Smooth muscle cell (in vitro differentiated cells): ENCODE data around the gene ANKRD42. TPM values are rescaled to one million over a fixed set of nuclear protein-coding genes. Genes with fewer than 3 reads are reported as not detected.

ENCODE experiments used
- DNase-seq: peaks from one replicate; lab custom pipeline; 2025; ENCODE audit not compliant: unreplicated experiment; lab: John Stamatoyannopoulos, UW
- H2AFZ ChIP-seq: fragments of 200-600 bp; sonication (generic); 2 replicates; pipeline ENCODE4 v1.6.0; 2016; ENCODE audit warnings: antibody characterized with exemption, low read depth, mild to moderate bottlenecking
- H3F3A ChIP-seq: fragments of 200-600 bp; sonication (generic); 2 replicates; pipeline ENCODE4 v1.6.0; 2017; ENCODE audit warnings: antibody characterized with exemption, low read depth
- H3K27ac ChIP-seq: fragments of 200-600 bp; sonication (generic); 2 replicates; pipeline ENCODE4 v1.5.1; 2016; ENCODE audit warnings: low read depth, mild to moderate bottlenecking
- H3K27me3 ChIP-seq: fragments of 200-600 bp; sonication (generic); 2 replicates; pipeline ENCODE4 v1.6.1; 2016; ENCODE audit warnings: low read depth, mild to moderate bottlenecking
- H3K36me3 ChIP-seq: fragments of 200-600 bp; sonication (generic); 2 replicates; pipeline ENCODE4 v1.5.1; 2016; ENCODE audit warnings: low read depth
- H3K4me1 ChIP-seq: fragments of 200-600 bp; sonication (generic); 2 replicates; pipeline ENCODE4 v1.5.1; 2016; ENCODE audit warnings: low read depth
- H3K4me2 ChIP-seq: fragments of 200-600 bp; sonication (generic); 2 replicates; pipeline ENCODE4 v1.6.0; 2016; ENCODE audit warnings: mild to moderate bottlenecking
- H3K4me3 ChIP-seq: fragments of 200-600 bp; sonication (generic); 2 replicates; pipeline ENCODE4 v1.5.1; 2016; ENCODE audit warnings: mild to moderate bottlenecking
- H3K79me2 ChIP-seq: fragments of 200-600 bp; sonication (generic); 2 replicates; pipeline ENCODE4 v1.6.0; 2016; ENCODE audit warnings: low read depth, mild to moderate bottlenecking
- H3K9ac ChIP-seq: fragments of 200-600 bp; sonication (generic); 2 replicates; pipeline ENCODE4 v1.6.0; 2016; ENCODE audit warnings: low read depth
- H3K9me3 ChIP-seq: fragments of 200-600 bp; sonication (generic); replicated peaks from 2 replicates; pipeline ENCODE4 v1.5.1; 2016; ENCODE audit warnings: low read depth
- H4K20me1 ChIP-seq: fragments of 200-600 bp; sonication (generic); 2 replicates; pipeline ENCODE4 v1.6.0; 2016; ENCODE audit warnings: low read depth
- CTCF ChIP-seq: fragments of 200-600 bp; sonication (generic); IDR thresholded peaks from 2 replicates; pipeline ENCODE4 v1.5.1; 2017; ENCODE audit warnings: borderline replicate concordance, mild to moderate bottlenecking, antibody characterized with exemption; ENCODE audit not compliant: insufficient read depth, poor library complexity, severe bottlenecking
- WGBS: methylation state at CpG from one replicate; pipeline ENCODE4 v1.1.7; 2016; ENCODE audit warnings: low lambda C conversion rate; 5-methylcytosine and 5-hydroxymethylcytosine counted together
- polyA plus RNA-seq: library from polyadenylated mRNA; unstranded; fragments of >200 nt; fragmentation: Nextera tagmentation; extraction: Ambion mirVana; gene quantifications from 2 replicates; pipeline ENCODE4 v1.2.1, GENCODE V29; 2016
- total RNA-seq: library from RNA; depleted of rRNA; stranded (reverse); fragments of >200 nt; gene quantifications from 2 replicates; pipeline ENCODE4 v1.2.3, GENCODE V29; 2014

Gene ANKRD42
- total and polyA plus RNA-seq, 2 experiments from 2014 or later = 16.2 to 16.4 TPM

- Histone ChIP-seq H3K27me3 (no peaks in the 10 kb centered on the region), H3K27ac (no peak overlapping the region), H3K36me3 (peaks cover 11% of the 10 kb centered on the region), H3F3A (no peaks in the 10 kb centered on the region), H4K20me1 (peaks cover 48% of the 10 kb centered on the region), H3K79me2 (peaks cover 95% of the 10 kb centered on the region), H3K4me1 (peaks cover 14% of the 10 kb centered on the region), H2AFZ (no peak overlapping the region), H3K9me3 (no peaks in the 10 kb centered on the region), H3K9ac (no peak overlapping the region), H3K4me2 (no peak overlapping the region), H3K4me3 (no peak overlapping the region)
- 99% methylated on average over 5 of the region's 5 CpGs for WGBS
- TF ChIP-seq CTCF = no peak
- no peak for DNase-seq
Measured at GRCh38 chr11:83168756-83169155, 24.8 kb upstream of the ANKRD42 start.

GRCh38 chr11:83170865-83171264 lies 22.6 kb upstream of the ANKRD42 start:
- Histone ChIP-seq H2AFZ (no peak overlapping the region), H3K27ac (no peak overlapping the region), H3K36me3 (peaks cover 3% of the 10 kb centered on the region), H3K4me3 (peak overlapping the region; percentile 1), H3K9ac (no peak overlapping the region), H3K9me3 (no peaks in the 10 kb centered on the region), H3K4me1 (peaks cover 14% of the 10 kb centered on the region), H3K79me2 (peaks cover 91% of the 10 kb centered on the region), H3K4me2 (peak overlapping the region; percentile 78), H4K20me1 (peaks cover 69% of the 10 kb centered on the region), H3K27me3 (no peaks in the 10 kb centered on the region), H3F3A (no peaks in the 10 kb centered on the region)
- 96% methylated on average over 2 of the region's 2 CpGs for WGBS
- DNase-seq = no peak
- no peak for TF ChIP-seq CTCF

GRCh38 chr11:83172551-83172950 lies 21.0 kb upstream of the ANKRD42 start:
- TF ChIP-seq CTCF = no peak
- no peak overlapping the region for H3K4me2 ChIP-seq
- no peaks in the 10 kb centered on the region for H3F3A ChIP-seq
- H2AFZ ChIP-seq = no peak overlapping the region
- no peaks in the 10 kb centered on the region for H3K9me3 ChIP-seq
- peaks cover 80% of the 10 kb centered on the region for H4K20me1 ChIP-seq
- 98% methylated on average over 4 of the region's 4 CpGs for WGBS
- H3K4me1 ChIP-seq = peaks cover 14% of the 10 kb centered on the region
- no peaks in the 10 kb centered on the region for H3K27me3 ChIP-seq
- no peak overlapping the region for H3K4me3 ChIP-seq
- H3K36me3 ChIP-seq = peaks cover 4% of the 10 kb centered on the region
- no peak overlapping the region for H3K27ac ChIP-seq
- H3K9ac ChIP-seq = no peak overlapping the region
- DNase-seq = no peak
- peaks cover 90% of the 10 kb centered on the region for H3K79me2 ChIP-seq

- Histone ChIP-seq H3K4me3 (no peak overlapping the region), H3K4me2 (no peak overlapping the region), H3K9ac (no peak overlapping the region), H2AFZ (no peak overlapping the region), H3K4me1 (peaks cover 14% of the 10 kb centered on the region), H3K9me3 (no peaks in the 10 kb centered on the region), H3K27me3 (no peaks in the 10 kb centered on the region), H3K79me2 (peaks cover 78% of the 10 kb centered on the region), H3F3A (no peaks in the 10 kb centered on the region), H4K20me1 (peaks cover 84% of the 10 kb centered on the region), H3K27ac (no peak overlapping the region), H3K36me3 (peaks cover 12% of the 10 kb centered on the region)
- no peak for TF ChIP-seq CTCF
- no peak for DNase-seq
Measured at GRCh38 chr11:83174008-83174407, 19.5 kb upstream of the ANKRD42 start.
